ENCODE data around the gene DSG3.

- TF ChIP-seq CTCF (optimal IDR thresholded peaks at IDR 0.05 in 1 of 3, IDR thresholded peaks at IDR 0.05 in 1 of 3, conservative IDR thresholded peaks at IDR 0.05 in 1 of 3; ENCODE audit: extremely low read depth in 1 of 3, insufficient read depth in 2 of 3, low read length in 3 of 3) (no peak), EZH2 (IDR thresholded peaks at IDR 0.05; ENCODE audit: low read length) (no peak)
Measured at GRCh38 chr18:31450409-31450808, 2.9 kb downstream of the DSG3 start.
